IMR-90 (cell line): ENCODE measurements around the gene HLA-DOB.

Experiments
- BHLHE40 ChIP-seq: fragments of 150-350 bp; IDR thresholded peaks from 2 replicates; pipeline ENCODE4 v1.6.1; 2016; ENCODE audit warnings: mild to moderate bottlenecking, low read depth, low read length
- CEBPB ChIP-seq: IDR thresholded peaks from 2 replicates; pipeline ENCODE4 v1.6.1; 2012; ENCODE audit warnings: low read depth, low read length, improper control_type of control experiment
- CHD1 ChIP-seq: IDR thresholded peaks from 2 replicates; pipeline ENCODE4 v1.6.1; 2012; ENCODE audit warnings: low read depth, low read length, improper control_type of control experiment
- CTCF ChIP-seq: conservative IDR thresholded peaks from 2 replicates; pipeline ENCODE4 v1.5.1; 2012; ENCODE audit warnings: mild to moderate bottlenecking, low read depth, low read length, improper control_type of control experiment
- ELK1 ChIP-seq: fragments of 150-350 bp; IDR thresholded peaks from 2 replicates; pipeline ENCODE4 v1.6.1; 2016; ENCODE audit warnings: low read depth, mild to moderate bottlenecking, low read length, moderate library complexity, borderline replicate concordance
- MAFK ChIP-seq: IDR thresholded peaks from 2 replicates; pipeline ENCODE4 v1.6.1; 2012; ENCODE audit warnings: low read depth, low read length, improper control_type of control experiment
- MXI1 ChIP-seq: IDR thresholded peaks from 2 replicates; pipeline ENCODE4 v1.6.1; 2012; ENCODE audit warnings: low read depth, mild to moderate bottlenecking, low read length, moderate library complexity, borderline replicate concordance
- NFE2L2 ChIP-seq: fragments of 150-350 bp; IDR thresholded peaks from 2 replicates; pipeline ENCODE4 v1.6.1; 2016; ENCODE audit warnings: low read depth, mild to moderate bottlenecking, low read length
- POLR2A ChIP-seq: IDR thresholded peaks from 2 replicates; pipeline ENCODE4 v1.6.1; 2012; ENCODE audit warnings: mild to moderate bottlenecking, low read depth, low read length
- RAD21 ChIP-seq: IDR thresholded peaks from 2 replicates; pipeline ENCODE4 v1.6.1; 2012; ENCODE audit warnings: low read length, improper control_type of control experiment
- RFX5 ChIP-seq: IDR thresholded peaks from 2 replicates; pipeline ENCODE4 v1.8.0; 2012; ENCODE audit warnings: low read depth, mild to moderate bottlenecking, low read length, moderate library complexity
- SMC3 ChIP-seq: fragments of 150-350 bp; IDR thresholded peaks from 2 replicates; pipeline ENCODE4 v1.6.1; 2016; ENCODE audit warnings: low read depth, mild to moderate bottlenecking, antibody characterized with exemption, low read length, moderate library complexity
- USF2 ChIP-seq: fragments of 150-350 bp; IDR thresholded peaks from 2 replicates; pipeline ENCODE4 v1.6.1; 2017; ENCODE audit warnings: mild to moderate bottlenecking, antibody characterized with exemption, low read length, low read depth

- no peak for TF ChIP-seq ELK1
- no peak for TF ChIP-seq CTCF
- TF ChIP-seq BHLHE40, result no peak
- no peak for TF ChIP-seq RAD21
- TF ChIP-seq POLR2A, result no peak
- TF ChIP-seq CHD1, result no peak
- no peak for TF ChIP-seq SMC3
- no peak for TF ChIP-seq MXI1
- no peak for TF ChIP-seq NFE2L2
- no peak for TF ChIP-seq MAFK
- TF ChIP-seq USF2, result no peak
- no peak for TF ChIP-seq RFX5
- TF ChIP-seq CEBPB, result no peak
Observed at GRCh38 chr6:32865724-32866443, 49.1 kb upstream of the HLA-DOB start.
